HepG2 (cell line): ENCODE results near the gene TCAP. TPM values are rescaled to one million over a fixed set of nuclear protein-coding genes. Genes with fewer than 3 reads are reported as not detected.

Source experiments
- CBFB ChIP-seq: sonication (generic); formaldehyde crosslinking; IDR thresholded peaks from 2 replicates; pipeline ENCODE4 v1.4.0; 2020; ENCODE audit warnings: missing genetic modification reagents
- FOXP1 ChIP-seq, 2 experiments: fragments of 450-650 bp in 1 of 2; IDR thresholded peaks; 2 replicates each; pipeline ENCODE4 v1.6.1; 2017 to 2018; ENCODE audit warnings: antibody characterized with exemption in 1 of 2
- MXI1 ChIP-seq: IDR thresholded peaks from 3 replicates; pipeline ENCODE4 v1.6.1; 2012; ENCODE audit warnings: low read depth, low read length, inconsistent platforms, borderline replicate concordance
- MYC ChIP-seq: sonication (generic); formaldehyde crosslinking; IDR thresholded peaks from 2 replicates; pipeline ENCODE4 v1.9.0; 2021; ENCODE audit warnings: missing genetic modification reagents, borderline replicate concordance
- NCOA5 ChIP-seq: sonication (generic); formaldehyde crosslinking; IDR thresholded peaks from 2 replicates; pipeline ENCODE4 v1.4.0; 2020; ENCODE audit warnings: missing genetic modification reagents
- RFX1 ChIP-seq: fragments of 450-650 bp; IDR thresholded peaks from 2 replicates; pipeline ENCODE4 v1.6.1; 2017
- RORA ChIP-seq: sonication (generic); formaldehyde crosslinking; IDR thresholded peaks from 2 replicates; pipeline ENCODE4 v1.5.0; 2020; ENCODE audit warnings: mild to moderate bottlenecking, missing genetic modification reagents, moderate library complexity
- RXRA ChIP-seq: sonication (generic); formaldehyde crosslinking; IDR thresholded peaks from 2 replicates; pipeline ENCODE4 v1.5.1; 2020; ENCODE audit warnings: missing genetic modification reagents
- RXRB ChIP-seq: IDR thresholded peaks from 2 replicates; pipeline ENCODE4 v1.6.1; 2016; ENCODE audit warnings: borderline replicate concordance, missing genetic modification reagents, missing compliant biosample characterization
- SALL2 ChIP-seq: sonication (generic); formaldehyde crosslinking; IDR thresholded peaks from 2 replicates; pipeline ENCODE4 v1.8.1; 2023; ENCODE audit warnings: mild to moderate bottlenecking, missing genetic modification reagents, inconsistent platforms
- SRF ChIP-seq: IDR thresholded peaks from 2 replicates; pipeline ENCODE4 v1.6.1; 2011; ENCODE audit warnings: mild to moderate bottlenecking, low read depth, low read length, moderate library complexity
- SRSF1 ChIP-seq: fragments of 200-400 bp; formaldehyde crosslinking; optimal IDR thresholded peaks from 2 replicates; pipeline ENCODE3; 2017; ENCODE audit warnings: mild to moderate bottlenecking, low read depth, low read length, moderate library complexity
- YEATS4 ChIP-seq: sonication (generic); formaldehyde crosslinking; IDR thresholded peaks from 2 replicates; pipeline ENCODE4 v1.4.0; 2020; ENCODE audit warnings: missing genetic modification reagents, borderline replicate concordance
- YY1 ChIP-seq: IDR thresholded peaks from 2 replicates; pipeline ENCODE4 v1.6.1; 2011; ENCODE audit warnings: low read length, low read depth, moderate library complexity, mild to moderate bottlenecking; ENCODE audit not compliant: insufficient read depth, insufficient replicate concordance
- ZFX ChIP-seq: sonication (generic); formaldehyde crosslinking; IDR thresholded peaks from 2 replicates; pipeline ENCODE4 v1.4.0; 2020; ENCODE audit warnings: mild to moderate bottlenecking, low read depth, missing genetic modification reagents, moderate library complexity
- ZMYM3 ChIP-seq: sonication (generic); formaldehyde crosslinking; IDR thresholded peaks from 2 replicates; pipeline ENCODE4 v1.5.1; 2020; ENCODE audit warnings: mild to moderate bottlenecking, missing genetic modification reagents
- ZNF556 ChIP-seq: sonication (generic); formaldehyde crosslinking; IDR thresholded peaks from 2 replicates; pipeline ENCODE4 v1.4.0; 2020; ENCODE audit warnings: mild to moderate bottlenecking, missing genetic modification reagents, borderline replicate concordance
- ZNF629 ChIP-seq: sonication (generic); formaldehyde crosslinking; conservative IDR thresholded peaks from 2 replicates; pipeline ENCODE4 v1.5.0; 2020; ENCODE audit warnings: missing genetic modification reagents
- polyA plus RNA-seq, 8 experiments: library from polyadenylated mRNA; depleted of rRNA in 3 of 8; stranded (reverse) in 7 of 8; unstranded in 1 of 8; fragments of >200 nt; fragmentation: Illumina TruSeq in 4 of 8; extraction: Trizol in 4 of 8; gene quantifications; 2 replicates each; pipeline versions ENCODE4 v1.2.1 to v1.2.3, GENCODE V29; 2011 to 2016; ENCODE audit warnings: low read depth in 4 of 8, missing spikeins in 1 of 8, mixed read lengths in 1 of 8; ENCODE audit not compliant: insufficient read depth in 1 of 8
- total RNA-seq, 5 experiments: library from RNA; depleted of rRNA; stranded (reverse); fragments of >200 nt; fragmentation: Illumina TruSeq; extraction: Trizol; gene quantifications; 2 replicates each; pipeline ENCODE4 v1.2.3, GENCODE V29; 2016; ENCODE audit warnings: low read depth in 1 of 5
- TF ChIP-seq, protein P1 (sequence below): sonication (generic); formaldehyde crosslinking; conservative IDR thresholded peaks from 2 replicates; pipeline ENCODE4 v1.8.0; 2022; ENCODE audit warnings: mild to moderate bottlenecking, moderate library complexity, missing genetic modification reagents
- TF ChIP-seq, protein P2 (sequence below): IDR thresholded peaks from 2 replicates; pipeline ENCODE4 v1.6.1; 2016; ENCODE audit warnings: mild to moderate bottlenecking, missing biosample characterization, missing genetic modification reagents
- TF ChIP-seq, protein P3 (sequence below), 2 experiments: sonication (generic) in 1 of 2; formaldehyde crosslinking in 1 of 2; IDR thresholded peaks; 2 replicates each; pipeline versions ENCODE4 v1.4.0 to v1.6.1; 2018 to 2020; ENCODE audit warnings: missing genetic modification reagents in 2 of 2, borderline replicate concordance in 1 of 2, low read depth in 1 of 2, mild to moderate bottlenecking in 1 of 2, missing biosample characterization in 1 of 2
- TF ChIP-seq, protein P4 (sequence below): sonication (generic); formaldehyde crosslinking; IDR thresholded peaks from 2 replicates; pipeline ENCODE4 v1.5.0; 2020; ENCODE audit warnings: mild to moderate bottlenecking, missing genetic modification reagents, moderate library complexity
- TF ChIP-seq, protein P5 (sequence below): sonication (generic); formaldehyde crosslinking; IDR thresholded peaks from 2 replicates; pipeline ENCODE4 v1.4.0; 2020; ENCODE audit warnings: missing genetic modification reagents, low read depth, mild to moderate bottlenecking, borderline replicate concordance

Gene TCAP
- total and polyA plus RNA-seq, 2 of the 13 experiments (the other 11 are each of a cell fraction or from before 2014, with no cell fraction given): 0.24 to 0.65 TPM

DNA sequence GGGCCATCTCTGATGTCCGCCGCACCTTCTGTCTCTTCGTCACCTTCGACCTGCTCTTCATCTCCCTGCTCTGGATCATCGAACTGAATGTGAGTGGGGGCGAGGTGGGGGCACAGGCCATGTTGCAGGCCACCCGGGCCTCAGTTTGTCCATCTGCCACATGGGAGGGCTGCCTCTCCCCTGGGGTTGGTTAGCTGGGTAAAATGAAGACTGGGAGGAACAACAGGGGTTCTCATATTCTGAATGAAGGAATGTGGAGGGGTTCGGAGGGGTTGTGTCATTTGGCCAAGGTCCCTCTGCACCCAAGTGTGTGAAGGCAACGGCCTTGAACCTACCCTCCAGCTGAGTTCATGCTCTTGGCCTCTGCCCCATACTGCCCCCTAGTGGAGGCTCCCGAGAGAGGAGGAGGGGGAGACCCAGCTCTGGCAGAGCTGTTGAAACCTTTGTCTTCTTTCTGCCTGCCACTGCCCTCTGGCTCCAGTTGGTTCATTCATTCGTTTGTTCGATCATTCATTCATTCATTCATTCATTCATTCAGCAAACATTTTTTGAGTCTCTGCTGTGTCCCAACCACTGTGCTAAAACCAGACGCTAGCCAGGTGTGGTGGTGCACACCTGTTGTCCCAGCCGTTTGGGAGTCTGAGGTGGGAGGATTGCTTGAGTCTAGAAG, 11.4 kb upstream of the TCAP start (continued):
- TF ChIP-seq, protein P1, sequence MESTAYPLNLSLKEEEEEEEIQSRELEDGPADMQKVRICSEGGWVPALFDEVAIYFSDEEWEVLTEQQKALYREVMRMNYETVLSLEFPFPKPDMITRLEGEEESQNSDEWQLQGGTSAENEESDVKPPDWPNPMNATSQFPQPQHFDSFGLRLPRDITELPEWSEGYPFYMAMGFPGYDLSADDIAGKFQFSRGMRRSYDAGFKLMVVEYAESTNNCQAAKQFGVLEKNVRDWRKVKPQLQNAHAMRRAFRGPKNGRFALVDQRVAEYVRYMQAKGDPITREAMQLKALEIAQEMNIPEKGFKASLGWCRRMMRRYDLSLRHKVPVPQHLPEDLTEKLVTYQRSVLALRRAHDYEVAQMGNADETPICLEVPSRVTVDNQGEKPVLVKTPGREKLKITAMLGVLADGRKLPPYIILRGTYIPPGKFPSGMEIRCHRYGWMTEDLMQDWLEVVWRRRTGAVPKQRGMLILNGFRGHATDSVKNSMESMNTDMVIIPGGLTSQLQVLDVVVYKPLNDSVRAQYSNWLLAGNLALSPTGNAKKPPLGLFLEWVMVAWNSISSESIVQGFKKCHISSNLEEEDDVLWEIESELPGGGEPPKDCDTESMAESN (CRISPR knock-in tag): 0 out of 2 replicates have a peak, but pooled peaks have one; percentile 29
- TF ChIP-seq SRF (no peak), SALL2 (CRISPR knock-in tag) (0 out of 2 replicates have a peak, but pooled peaks have one; percentile 51), ZMYM3 (peak; percentile 92), RORA (CRISPR knock-in tag) (no peak), FOXP1 (IDR thresholded peaks at IDR 0.05) (no peak), FOXP1 (CRISPR knock-in tag; IDR thresholded peaks at IDR 0.05) (no peak), MYC (CRISPR knock-in tag) (0 out of 2 replicates have a peak, but pooled peaks have one; percentile 17), SRSF1 (no peak), RXRA (CRISPR knock-in tag) (peak; percentile 95), MXI1 (no peak), ZNF629 (CRISPR knock-in tag) (peak; percentile 97), ZFX (CRISPR knock-in tag) (peak; percentile 49; the same call in 1 of the 2 replicates), RFX1 (no peak), YEATS4 (CRISPR knock-in tag) (no peak), CBFB (CRISPR knock-in tag) (0 out of 2 replicates have a peak, but pooled peaks have one; percentile 46), NCOA5 (CRISPR knock-in tag) (no peak), RXRB (peak; percentile 93), YY1 (peak; percentile 39), ZNF556 (CRISPR knock-in tag) (peak; percentile 69; the same call in 1 of the 2 replicates)
- TF ChIP-seq, protein P2, sequence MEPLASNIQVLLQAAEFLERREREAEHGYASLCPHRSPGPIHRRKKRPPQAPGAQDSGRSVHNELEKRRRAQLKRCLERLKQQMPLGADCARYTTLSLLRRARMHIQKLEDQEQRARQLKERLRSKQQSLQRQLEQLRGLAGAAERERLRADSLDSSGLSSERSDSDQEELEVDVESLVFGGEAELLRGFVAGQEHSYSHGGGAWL (CRISPR knock-in tag): no peak
- TF ChIP-seq, protein P3, sequence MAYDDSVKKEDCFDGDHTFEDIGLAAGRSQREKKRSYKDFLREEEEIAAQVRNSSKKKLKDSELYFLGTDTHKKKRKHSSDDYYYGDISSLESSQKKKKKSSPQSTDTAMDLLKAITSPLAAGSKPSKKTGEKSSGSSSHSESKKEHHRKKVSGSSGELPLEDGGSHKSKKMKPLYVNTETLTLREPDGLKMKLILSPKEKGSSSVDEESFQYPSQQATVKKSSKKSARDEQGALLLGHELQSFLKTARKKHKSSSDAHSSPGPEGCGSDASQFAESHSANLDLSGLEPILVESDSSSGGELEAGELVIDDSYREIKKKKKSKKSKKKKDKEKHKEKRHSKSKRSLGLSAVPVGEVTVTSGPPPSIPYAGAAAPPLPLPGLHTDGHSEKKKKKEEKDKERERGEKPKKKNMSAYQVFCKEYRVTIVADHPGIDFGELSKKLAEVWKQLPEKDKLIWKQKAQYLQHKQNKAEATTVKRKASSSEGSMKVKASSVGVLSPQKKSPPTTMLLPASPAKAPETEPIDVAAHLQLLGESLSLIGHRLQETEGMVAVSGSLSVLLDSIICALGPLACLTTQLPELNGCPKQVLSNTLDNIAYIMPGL (CRISPR knock-in tag; IDR thresholded peaks at IDR 0.05; ENCODE audit: borderline replicate concordance in 1 of 2, low read depth in 1 of 2): peak; percentile 68 to 88; a peak in 3 of 4 replicates
- TF ChIP-seq, protein P4, sequence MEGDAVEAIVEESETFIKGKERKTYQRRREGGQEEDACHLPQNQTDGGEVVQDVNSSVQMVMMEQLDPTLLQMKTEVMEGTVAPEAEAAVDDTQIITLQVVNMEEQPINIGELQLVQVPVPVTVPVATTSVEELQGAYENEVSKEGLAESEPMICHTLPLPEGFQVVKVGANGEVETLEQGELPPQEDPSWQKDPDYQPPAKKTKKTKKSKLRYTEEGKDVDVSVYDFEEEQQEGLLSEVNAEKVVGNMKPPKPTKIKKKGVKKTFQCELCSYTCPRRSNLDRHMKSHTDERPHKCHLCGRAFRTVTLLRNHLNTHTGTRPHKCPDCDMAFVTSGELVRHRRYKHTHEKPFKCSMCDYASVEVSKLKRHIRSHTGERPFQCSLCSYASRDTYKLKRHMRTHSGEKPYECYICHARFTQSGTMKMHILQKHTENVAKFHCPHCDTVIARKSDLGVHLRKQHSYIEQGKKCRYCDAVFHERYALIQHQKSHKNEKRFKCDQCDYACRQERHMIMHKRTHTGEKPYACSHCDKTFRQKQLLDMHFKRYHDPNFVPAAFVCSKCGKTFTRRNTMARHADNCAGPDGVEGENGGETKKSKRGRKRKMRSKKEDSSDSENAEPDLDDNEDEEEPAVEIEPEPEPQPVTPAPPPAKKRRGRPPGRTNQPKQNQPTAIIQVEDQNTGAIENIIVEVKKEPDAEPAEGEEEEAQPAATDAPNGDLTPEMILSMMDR (CRISPR knock-in tag): peak; percentile 93
- TF ChIP-seq, protein P5, sequence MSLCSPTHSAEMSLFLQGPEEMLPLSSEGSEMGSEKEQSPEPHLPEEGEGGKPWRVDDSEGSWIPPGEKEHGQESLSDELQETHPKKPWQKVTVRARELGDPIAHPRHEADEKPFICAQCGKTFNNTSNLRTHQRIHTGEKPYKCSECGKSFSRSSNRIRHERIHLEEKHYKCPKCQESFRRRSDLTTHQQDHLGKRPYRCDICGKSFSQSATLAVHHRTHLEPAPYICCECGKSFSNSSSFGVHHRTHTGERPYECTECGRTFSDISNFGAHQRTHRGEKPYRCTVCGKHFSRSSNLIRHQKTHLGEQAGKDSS (CRISPR knock-in tag): peak; percentile 72; the same call in 1 of the 2 replicates
